ENCODE measurements around the gene YLPM1.

DNA sequence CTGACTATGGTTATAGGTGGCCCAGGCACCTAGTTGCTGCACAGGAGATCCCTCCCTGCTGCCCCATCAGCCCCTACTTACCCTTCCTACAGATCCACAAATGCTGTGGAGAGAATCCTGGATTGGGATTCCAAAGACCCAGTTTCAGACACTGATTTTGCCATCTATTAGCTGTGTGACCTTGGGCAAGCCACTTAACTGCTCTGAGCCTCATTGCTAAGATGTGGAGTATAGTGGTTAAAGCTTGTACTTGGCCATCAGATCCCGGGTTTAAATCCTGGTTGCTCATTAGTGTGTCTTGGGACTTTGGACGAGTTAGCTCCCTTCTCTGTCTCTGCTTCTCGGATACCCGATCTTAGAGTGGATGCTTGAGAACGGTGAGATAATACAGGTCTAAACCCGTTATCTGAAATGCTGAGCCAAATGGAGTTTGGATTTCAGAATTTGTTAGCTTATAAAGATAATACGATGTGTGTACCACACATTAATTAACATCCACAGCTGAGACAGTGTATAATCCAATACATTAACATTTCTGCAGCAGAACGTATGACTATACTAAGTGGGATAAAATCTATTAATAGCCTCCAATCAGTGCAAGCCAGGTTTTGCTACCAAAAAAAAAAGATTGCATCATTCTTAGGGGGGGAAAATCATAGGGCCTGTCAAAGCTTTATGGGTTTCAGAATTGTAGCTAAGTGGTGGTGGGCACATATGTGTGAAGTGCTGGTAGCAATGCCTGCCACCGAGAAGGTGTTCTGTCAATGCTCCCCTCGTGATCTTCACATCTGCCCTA, 96.8 kb downstream of the YLPM1 start:
- TF ChIP-seq, protein P1, sequence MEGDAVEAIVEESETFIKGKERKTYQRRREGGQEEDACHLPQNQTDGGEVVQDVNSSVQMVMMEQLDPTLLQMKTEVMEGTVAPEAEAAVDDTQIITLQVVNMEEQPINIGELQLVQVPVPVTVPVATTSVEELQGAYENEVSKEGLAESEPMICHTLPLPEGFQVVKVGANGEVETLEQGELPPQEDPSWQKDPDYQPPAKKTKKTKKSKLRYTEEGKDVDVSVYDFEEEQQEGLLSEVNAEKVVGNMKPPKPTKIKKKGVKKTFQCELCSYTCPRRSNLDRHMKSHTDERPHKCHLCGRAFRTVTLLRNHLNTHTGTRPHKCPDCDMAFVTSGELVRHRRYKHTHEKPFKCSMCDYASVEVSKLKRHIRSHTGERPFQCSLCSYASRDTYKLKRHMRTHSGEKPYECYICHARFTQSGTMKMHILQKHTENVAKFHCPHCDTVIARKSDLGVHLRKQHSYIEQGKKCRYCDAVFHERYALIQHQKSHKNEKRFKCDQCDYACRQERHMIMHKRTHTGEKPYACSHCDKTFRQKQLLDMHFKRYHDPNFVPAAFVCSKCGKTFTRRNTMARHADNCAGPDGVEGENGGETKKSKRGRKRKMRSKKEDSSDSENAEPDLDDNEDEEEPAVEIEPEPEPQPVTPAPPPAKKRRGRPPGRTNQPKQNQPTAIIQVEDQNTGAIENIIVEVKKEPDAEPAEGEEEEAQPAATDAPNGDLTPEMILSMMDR (conservative IDR thresholded peaks at IDR 0.05 in 1 of 2, IDR thresholded peaks at IDR 0.05 in 1 of 2; ENCODE audit: low read depth in 1 of 2, low read length in 2 of 2) = no peak
- TF ChIP-seq EZH2 (IDR thresholded peaks at IDR 0.05; ENCODE audit: low read length, missing control alignments) = no peak
